KOPT-K1 (cell line): ENCODE measurements around the gene HSP90AB1.
"Not testable (repeated sequence)": the region's sequence is repeated elsewhere in the genome, so short reads cannot be mapped to it uniquely, and the experiment has no call there.

Experiments
- H3K27ac ChIP-seq: fragments of 200-600 bp; sonication (generic); 2 replicates; pipeline ENCODE4 v1.5.1; 2016; ENCODE audit warnings: antibody characterized with exemption, mild to moderate bottlenecking, low read depth, low read length; ENCODE audit not compliant: poor library complexity, severe bottlenecking
- H3K36me3 ChIP-seq: fragments of 200-600 bp; sonication (generic); 2 replicates; pipeline ENCODE4 v1.5.1; 2017; ENCODE audit warnings: antibody characterized with exemption, mild to moderate bottlenecking, low read length, moderate library complexity; ENCODE audit not compliant: insufficient read depth
- H3K9me3 ChIP-seq: fragments of 200-600 bp; sonication (generic); 2 replicates; pipeline ENCODE4 v1.5.1; 2017; ENCODE audit warnings: antibody characterized with exemption, low read length, mild to moderate bottlenecking; ENCODE audit not compliant: insufficient read depth, poor library complexity, severe bottlenecking

Gene HSP90AB1

DNA sequence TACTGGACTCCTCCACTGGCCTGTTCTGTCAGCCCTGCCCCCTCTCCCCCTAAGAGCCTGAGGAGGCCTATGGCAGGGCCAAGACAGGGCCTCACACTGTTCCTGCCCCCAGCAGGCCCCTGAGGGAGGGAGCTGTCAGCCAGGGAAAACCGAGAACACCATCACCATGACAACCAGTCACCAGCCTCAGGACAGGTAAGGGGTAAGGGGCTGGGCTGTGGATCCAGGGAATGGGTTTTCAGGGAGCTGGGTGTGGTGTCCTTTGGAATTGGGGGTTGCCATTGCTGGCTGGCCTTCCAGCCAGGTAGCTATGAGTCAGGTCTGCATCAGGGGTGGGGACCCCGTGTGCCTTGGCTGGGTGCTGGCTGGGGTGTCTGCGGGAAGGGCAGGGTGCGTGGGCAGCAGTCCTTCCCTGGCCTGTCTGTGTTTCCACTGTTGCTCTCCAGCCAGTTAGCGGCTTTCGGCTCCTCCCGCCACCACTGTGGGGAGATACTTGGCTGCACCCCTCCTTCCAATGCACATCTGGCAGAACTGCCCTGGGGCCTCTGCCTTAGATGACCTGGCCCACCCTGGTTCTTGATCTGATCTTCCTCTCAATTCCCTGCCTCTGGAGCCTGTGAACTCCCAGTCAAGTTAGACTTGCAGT lies 19.6 kb upstream of the HSP90AB1 start:
- peaks cover 57% of the 10 kb centered on the region for H3K36me3 ChIP-seq
- H3K9me3 ChIP-seq = no peaks in the 10 kb centered on the region
- peak overlapping the region; percentile 85 for H3K27ac ChIP-seq

- H3K36me3 ChIP-seq = peaks cover 65% of the 10 kb centered on the region
Observed at GRCh38 chr6:44228031-44228430, 18.9 kb upstream of the HSP90AB1 start.

DNA sequence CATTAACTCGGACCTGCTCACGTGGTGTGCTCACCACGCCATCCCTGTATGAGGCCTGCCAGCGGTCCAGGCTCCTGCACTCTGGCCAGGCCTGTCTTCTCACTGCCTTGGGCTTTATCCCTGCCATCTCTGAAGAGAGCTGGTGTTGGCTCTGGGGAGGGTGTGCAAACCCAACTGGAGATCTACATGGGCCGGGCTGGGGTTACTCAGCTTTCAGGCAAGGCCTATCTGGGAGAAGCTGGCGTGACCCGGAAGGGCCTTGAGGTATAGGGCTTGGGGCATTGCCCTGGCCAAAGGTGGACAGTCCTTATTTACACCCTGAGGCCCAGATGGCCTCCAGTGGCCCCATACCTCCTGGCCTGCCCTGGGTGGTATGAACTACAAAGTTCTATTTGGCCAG lies 18.5 kb upstream of the HSP90AB1 start:
- Histone ChIP-seq H3K27ac (no peak overlapping the region), H3K36me3 (peaks cover 69% of the 10 kb centered on the region), H3K9me3 (no peaks in the 10 kb centered on the region)

More at GRCh38 chr6:44228031-44228430, 18.9 kb upstream of the HSP90AB1 start:
- Histone ChIP-seq H3K9me3 (no peaks in the 10 kb centered on the region), H3K27ac (no peak overlapping the region)

GRCh38 chr6:44228836-44229235 lies 18.1 kb upstream of the HSP90AB1 start:
- peaks cover 73% of the 10 kb centered on the region for H3K36me3 ChIP-seq
- H3K27ac ChIP-seq = no peak overlapping the region
- no peaks in the 10 kb centered on the region for H3K9me3 ChIP-seq

DNA sequence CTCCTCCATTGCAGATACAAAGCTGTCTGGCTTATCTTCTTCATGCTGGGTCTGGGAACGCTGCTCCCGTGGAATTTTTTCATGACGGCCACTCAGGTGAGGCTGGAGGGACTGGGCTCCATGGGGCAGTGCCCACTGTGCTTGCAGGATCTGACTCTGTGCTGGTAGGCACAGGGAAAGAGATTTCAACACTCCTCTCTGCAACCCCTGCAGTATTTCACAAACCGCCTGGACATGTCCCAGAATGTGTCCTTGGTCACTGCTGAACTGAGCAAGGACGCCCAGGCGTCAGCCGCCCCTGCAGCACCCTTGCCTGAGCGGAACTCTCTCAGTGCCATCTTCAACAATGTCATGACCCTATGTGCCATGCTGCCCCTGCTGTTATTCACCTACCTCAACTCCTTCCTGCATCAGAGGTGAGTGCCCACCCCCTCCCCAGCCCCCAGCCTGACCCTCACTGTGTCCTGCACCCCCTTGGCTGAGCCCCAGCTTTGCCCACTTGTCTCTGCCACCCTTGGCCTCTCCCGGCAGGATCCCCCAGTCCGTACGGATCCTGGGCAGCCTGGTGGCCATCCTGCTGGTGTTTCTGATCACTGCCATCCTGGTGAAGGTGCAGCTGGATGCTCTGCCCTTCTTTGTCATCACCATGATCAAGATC lies 17.4 kb upstream of the HSP90AB1 start:
- peaks cover 79% of the 10 kb centered on the region for H3K36me3 ChIP-seq
- H3K27ac ChIP-seq = no peak overlapping the region

DNA sequence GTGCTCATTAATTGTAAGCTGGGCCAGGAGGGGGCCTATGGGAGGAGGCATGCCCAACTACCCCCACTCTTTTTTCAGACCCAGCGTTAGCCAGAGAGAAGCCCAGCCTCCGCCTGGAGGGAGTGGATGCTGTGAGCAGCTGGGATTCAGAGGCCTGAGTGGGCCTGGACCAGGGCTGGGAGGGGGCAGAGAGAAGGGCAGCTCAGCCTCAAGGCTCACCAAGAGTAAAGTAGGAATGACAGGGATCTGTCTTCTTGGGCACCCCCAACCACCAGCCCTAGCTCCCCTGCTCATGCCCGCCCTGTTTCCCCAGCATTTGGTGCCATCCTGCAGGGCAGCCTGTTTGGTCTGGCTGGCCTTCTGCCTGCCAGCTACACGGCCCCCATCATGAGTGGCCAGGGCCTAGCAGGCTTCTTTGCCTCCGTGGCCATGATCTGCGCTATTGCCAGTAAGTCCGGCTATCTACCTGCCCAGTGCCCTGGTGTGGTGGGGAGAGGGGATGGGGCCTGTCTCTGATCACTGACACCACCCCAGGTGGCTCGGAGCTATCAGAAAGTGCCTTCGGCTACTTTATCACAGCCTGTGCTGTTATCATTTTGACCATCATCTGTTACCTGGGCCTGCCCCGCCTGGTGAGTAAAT lies 16.7 kb upstream of the HSP90AB1 start:
- H3K9me3 ChIP-seq = no peaks in the 10 kb centered on the region
- H3K36me3 ChIP-seq = peaks cover 86% of the 10 kb centered on the region
- no peak overlapping the region for H3K27ac ChIP-seq

More for the DNA sequence above, 17.4 kb upstream of the HSP90AB1 start:
- H3K9me3 ChIP-seq = no peaks in the 10 kb centered on the region

DNA sequence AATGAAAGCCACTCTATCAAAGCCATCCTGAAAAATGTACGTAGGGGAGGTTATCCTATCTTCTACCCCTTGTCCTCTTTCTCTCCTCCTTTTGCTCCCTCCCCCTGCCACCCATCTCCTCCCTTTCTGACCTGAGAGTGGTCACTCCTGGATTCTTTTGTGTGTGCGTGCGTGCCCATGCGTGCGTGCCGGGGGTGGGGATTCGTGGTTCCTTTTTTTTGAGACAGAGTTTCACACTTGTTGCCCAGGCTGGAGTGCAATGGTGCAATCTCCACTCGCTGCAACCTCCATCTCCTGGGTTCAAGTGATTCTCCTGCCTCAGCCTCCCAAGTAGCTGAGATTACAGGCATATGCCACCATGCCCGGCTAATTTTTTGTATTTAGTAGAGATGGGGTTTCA lies 15.5 kb upstream of the HSP90AB1 start:
- not testable (repeated sequence) for H3K27ac ChIP-seq, H3K9me3 ChIP-seq
- H3K36me3 ChIP-seq = peaks cover 94% of the 10 kb centered on the region

DNA sequence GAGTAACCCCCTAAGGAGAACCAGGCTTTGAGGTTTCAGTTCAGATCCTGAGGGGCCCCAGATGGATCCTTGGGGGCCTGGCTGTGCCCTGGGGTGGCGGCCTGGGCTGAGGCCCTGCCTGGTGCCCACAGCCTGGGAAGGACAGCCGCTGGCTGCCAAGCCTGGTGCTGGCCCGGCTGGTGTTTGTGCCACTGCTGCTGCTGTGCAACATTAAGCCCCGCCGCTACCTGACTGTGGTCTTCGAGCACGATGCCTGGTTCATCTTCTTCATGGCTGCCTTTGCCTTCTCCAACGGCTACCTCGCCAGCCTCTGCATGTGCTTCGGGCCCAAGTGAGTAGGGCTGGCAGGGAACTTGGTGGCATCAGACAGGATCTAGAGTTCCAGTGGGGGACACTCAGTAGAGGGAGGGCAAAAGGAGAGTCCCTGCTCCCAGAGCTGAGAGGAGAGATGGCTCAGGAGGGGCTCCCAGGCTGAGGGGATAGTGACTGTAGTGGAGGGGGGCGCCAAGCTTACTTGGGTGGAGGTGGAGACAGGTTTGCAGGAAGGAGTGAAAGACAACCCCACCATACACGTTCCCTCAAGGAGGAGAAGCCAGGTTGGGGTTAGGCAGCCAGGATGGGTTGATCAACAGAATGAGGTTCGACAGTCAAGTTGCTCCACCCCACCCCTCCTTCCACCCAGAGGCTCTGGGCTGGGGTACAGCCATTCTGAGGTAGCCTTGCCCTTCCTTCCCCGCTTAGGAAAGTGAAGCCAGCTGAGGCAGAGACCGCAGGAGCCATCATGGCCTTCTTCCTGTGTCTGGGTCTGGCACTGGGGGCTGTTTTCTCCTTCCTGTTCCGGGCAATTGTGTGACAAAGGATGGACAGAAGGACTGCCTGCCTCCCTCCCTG lies 14.0 kb upstream of the HSP90AB1 start:
- peaks cover 95% of the 10 kb centered on the region for H3K36me3 ChIP-seq
- H3K9me3 ChIP-seq = no peaks in the 10 kb centered on the region
- no peak overlapping the region for H3K27ac ChIP-seq

DNA sequence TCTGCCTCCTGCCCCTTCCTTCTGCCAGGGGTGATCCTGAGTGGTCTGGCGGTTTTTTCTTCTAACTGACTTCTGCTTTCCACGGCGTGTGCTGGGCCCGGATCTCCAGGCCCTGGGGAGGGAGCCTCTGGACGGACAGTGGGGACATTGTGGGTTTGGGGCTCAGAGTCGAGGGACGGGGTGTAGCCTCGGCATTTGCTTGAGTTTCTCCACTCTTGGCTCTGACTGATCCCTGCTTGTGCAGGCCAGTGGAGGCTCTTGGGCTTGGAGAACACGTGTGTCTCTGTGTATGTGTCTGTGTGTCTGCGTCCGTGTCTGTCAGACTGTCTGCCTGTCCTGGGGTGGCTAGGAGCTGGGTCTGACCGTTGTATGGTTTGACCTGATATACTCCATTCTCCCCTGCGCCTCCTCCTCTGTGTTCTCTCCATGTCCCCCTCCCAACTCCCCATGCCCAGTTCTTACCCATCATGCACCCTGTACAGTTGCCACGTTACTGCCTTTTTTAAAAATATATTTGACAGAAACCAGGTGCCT lies 13.3 kb upstream of the HSP90AB1 start:
- Histone ChIP-seq H3K9me3 (no peaks in the 10 kb centered on the region), H3K36me3 (peaks cover 90% of the 10 kb centered on the region), H3K27ac (no peak overlapping the region)

DNA sequence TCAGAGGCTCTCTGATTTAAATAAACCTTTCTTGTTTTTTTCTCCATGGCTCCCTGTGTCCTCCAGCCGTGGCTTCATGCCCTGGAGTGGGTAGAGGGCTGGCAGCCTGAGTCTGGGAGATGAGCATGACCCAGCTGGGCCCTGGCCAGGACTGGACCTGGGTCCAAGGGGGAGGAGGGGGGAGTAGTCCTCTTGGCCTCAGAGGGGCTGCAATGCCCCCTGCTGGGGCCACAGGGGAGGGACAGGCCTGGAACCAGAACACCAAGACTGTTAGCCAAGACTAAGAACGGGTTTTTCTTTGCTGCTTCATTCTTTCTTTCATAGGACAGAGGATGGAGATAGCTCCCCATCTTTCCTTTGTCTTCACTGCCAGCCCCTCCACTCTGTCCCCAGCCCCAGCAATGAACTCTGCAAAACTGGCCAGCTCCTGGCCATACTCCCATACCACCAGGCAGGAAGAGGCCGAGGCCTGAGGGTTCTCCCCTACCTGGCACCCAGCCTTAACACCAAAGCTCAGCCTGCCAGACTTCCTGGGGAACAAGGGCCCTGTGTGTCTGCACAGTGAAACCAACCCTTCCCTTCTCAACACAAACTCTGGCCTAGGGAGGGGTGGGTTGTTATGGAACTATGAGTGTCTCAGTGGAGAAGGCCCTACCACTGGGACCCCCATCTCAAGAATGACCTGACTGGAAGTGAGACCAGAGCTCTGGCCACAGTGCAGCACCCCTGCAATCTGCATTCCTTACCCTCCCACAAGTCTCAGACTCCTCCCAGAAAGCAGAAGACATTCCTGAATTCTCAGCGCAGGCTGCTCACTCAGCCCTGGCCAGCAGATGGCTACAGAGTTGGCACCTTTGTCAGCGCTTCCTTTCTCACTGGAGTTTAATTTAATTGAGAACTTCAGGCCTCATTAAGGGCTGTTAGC lies 12.5 kb upstream of the HSP90AB1 start:
- H3K27ac ChIP-seq = no peak overlapping the region

DNA sequence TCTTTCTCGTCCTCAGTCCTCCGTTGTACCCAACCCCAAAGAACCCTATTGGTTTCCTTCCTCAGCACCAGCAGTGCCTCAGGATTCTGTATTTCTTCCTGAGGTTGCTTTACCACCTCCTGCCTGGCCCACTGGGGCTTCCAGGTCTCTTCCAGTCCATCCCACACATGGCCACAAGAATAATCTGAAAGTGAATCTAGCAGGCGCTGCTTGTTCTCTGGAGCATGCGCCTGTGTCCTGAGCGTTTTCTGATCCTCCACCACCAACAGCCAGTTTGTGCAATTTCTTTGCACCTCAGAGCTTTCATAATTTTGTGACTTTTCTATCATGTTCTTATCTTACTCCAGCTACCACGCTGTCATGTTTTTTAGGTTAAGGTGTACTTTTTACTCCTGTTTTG lies 11.6 kb upstream of the HSP90AB1 start:
- no peaks in the 10 kb centered on the region for H3K9me3 ChIP-seq
- peaks cover 78% of the 10 kb centered on the region for H3K36me3 ChIP-seq
- H3K27ac ChIP-seq = no peak overlapping the region

More for the DNA sequence above, 12.5 kb upstream of the HSP90AB1 start:
- H3K9me3 ChIP-seq = no peaks in the 10 kb centered on the region
- H3K36me3 ChIP-seq = peaks cover 87% of the 10 kb centered on the region

DNA sequence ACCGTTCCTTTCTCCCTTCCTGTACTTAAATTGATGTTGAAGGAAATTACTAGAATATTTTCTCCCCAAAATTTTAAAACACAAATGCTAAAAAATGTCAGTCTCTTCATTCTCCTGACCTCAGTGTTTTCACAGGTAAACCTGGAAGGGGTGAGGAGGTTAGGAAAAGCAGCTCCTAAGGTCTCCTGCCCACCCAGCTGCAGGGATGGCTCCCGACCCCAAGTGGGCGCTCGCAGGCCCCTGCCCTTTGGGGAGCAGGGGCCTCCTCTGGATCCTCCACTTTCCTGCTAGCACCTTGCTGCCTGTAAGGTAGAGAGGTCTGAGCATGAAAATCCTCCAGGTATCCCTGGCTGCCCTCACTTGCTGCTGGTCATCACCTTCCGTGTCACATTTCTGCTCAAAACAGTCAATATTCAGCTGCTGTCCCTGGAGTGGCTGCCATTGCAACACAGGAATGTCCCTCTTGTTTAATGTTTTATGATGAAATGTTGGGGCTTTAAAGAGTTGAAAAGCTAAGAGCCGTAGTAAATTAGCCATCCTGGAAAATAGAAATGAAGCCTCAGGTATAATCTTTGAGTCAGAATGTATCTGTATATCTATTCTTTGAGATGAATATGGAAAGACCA lies 10.9 kb upstream of the HSP90AB1 start:
- no peaks in the 10 kb centered on the region for H3K9me3 ChIP-seq
- H3K27ac ChIP-seq = no peak overlapping the region
- H3K36me3 ChIP-seq = peaks cover 71% of the 10 kb centered on the region

- Histone ChIP-seq H3K9me3 (no peaks in the 10 kb centered on the region), H3K27ac (no peak overlapping the region), H3K36me3 (peaks cover 59% of the 10 kb centered on the region)
Observed at GRCh38 chr6:44237021-44237812, 9.7 kb upstream of the HSP90AB1 start.
